Activated T-cell treated with anti-CD3 and anti-CD28 coated beads, Interleukin-2, amount 50 U/mL, for 72 hours (primary cell): Measurements from ENCODE around the gene MYLK. TPM values are rescaled to one million over a fixed set of nuclear protein-coding genes. Genes with fewer than 3 reads are reported as not detected.
A peak's percentile ranks its signal among the peaks of the same experiment; 100 is the strongest.
"Not testable (repeated sequence)": the region's sequence is repeated elsewhere in the genome, so short reads cannot be mapped to it uniquely, and the experiment has no call there.

ENCODE experiments used
- ATAC-seq, 2 donors: fragments of 150-1000 bp; cut with Tn5 transposase; replicated peaks in 1 of 2; 2 replicates each; pipeline ENCODE4 v1.10.0; 2021; ENCODE audit warnings: moderate library complexity in 2 of 2, mild to moderate bottlenecking in 1 of 2
- DNase-seq, 2 donors: peaks; one replicate each; pipeline ENCODE4 v3.0.0; 2021 to 2022; ENCODE audit warnings: mixed read lengths in 1 of 2
- H3K27ac Mint-ChIP-seq: one replicate; pipeline ENCODE4 v1.8.0; 2022; ENCODE audit warnings: mild to moderate bottlenecking, moderate library complexity, mixed read lengths
- H3K27me3 Mint-ChIP-seq: one replicate; pipeline ENCODE4 v1.8.0; 2022; ENCODE audit warnings: low read depth, mixed read lengths
- H3K36me3 Mint-ChIP-seq, 2 donors: one replicate each; pipeline ENCODE4 v1.8.0; 2022; ENCODE audit warnings: mixed read lengths in 2 of 2, mild to moderate bottlenecking in 1 of 2; ENCODE audit not compliant: insufficient read depth in 2 of 2
- H3K4me1 Mint-ChIP-seq: one replicate; pipeline ENCODE4 v1.8.0; 2022; ENCODE audit warnings: low read depth, mixed read lengths
- H3K4me3 Mint-ChIP-seq, 2 donors: one replicate each; pipeline ENCODE4 v1.8.0; 2022; ENCODE audit warnings: mild to moderate bottlenecking in 2 of 2, mixed read lengths in 2 of 2, moderate library complexity in 2 of 2
- H3K9me3 Mint-ChIP-seq, 2 donors: one replicate each; pipeline ENCODE4 v1.8.0; 2022; ENCODE audit warnings: mixed read lengths in 2 of 2
- total RNA-seq, 2 donors: library from RNA; stranded (reverse); gene quantifications; one replicate each; pipeline ENCODE4 v1.2.3, GENCODE V29; 2022

Gene MYLK
- total RNA-seq, 2 donors from 2014 or later, result not detected

DNA sequence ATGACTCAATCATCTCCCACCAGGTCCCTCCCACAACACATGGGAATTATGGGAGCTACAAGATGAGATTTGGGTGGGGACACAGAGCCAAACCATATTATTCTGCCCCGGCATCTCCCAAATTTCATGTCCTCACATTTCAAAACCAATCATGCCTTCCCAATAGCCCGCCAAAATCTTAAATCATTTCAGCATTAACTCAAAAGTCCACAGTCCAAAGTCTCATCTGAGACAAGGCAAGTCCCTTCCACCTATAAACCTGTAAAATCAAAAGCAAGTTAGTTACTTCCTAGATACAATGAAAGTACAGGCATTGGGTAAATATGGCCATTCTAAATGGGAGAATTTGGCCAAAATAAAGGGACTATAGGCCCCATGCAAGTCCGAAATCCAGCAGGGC is 6.0 kb upstream of the MYLK start:
- ATAC-seq, H3K27ac Mint-ChIP-seq, H3K9me3 Mint-ChIP-seq, H3K4me3 Mint-ChIP-seq, DNase-seq, H3K4me1 Mint-ChIP-seq: not testable (repeated sequence)
- peaks cover 6 to 15% of the 10 kb centered on the region in 2 donors for H3K36me3 Mint-ChIP-seq
- H3K27me3 Mint-ChIP-seq, result peaks cover 16% of the 10 kb centered on the region

DNA sequence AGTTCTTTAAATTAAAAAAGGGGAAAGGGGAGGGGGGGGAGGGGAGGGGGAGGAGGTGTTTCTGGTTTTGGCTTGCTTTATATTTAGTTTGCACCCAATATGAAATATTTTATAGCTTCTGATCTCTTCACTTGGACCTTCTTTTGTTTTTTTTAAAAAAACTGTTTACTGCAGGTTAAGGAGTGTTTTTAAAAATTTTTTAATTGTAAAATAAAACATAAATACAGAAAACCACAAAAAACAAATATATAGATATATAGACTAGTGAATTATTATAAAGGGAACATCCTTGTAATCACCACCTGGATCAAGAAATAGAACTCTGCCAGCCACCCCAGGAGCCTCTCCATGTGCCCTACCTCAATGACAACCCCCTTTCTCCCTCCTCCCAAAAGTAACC is 861 bp upstream of the MYLK start:
- Mint-ChIP-seq H3K27ac (no peak overlapping the region), H3K9me3 (no peaks in the 10 kb centered on the region), H3K4me3 (peak overlapping the region in 1 of 2 donors; percentile 48), H3K27me3 (peaks cover 46% of the 10 kb centered on the region), H3K4me1 (peaks cover 9% of the 10 kb centered on the region), H3K36me3 (no peaks in the 10 kb centered on the region)
- ATAC-seq, result no peak
- DNase-seq, result no peak

DNA sequence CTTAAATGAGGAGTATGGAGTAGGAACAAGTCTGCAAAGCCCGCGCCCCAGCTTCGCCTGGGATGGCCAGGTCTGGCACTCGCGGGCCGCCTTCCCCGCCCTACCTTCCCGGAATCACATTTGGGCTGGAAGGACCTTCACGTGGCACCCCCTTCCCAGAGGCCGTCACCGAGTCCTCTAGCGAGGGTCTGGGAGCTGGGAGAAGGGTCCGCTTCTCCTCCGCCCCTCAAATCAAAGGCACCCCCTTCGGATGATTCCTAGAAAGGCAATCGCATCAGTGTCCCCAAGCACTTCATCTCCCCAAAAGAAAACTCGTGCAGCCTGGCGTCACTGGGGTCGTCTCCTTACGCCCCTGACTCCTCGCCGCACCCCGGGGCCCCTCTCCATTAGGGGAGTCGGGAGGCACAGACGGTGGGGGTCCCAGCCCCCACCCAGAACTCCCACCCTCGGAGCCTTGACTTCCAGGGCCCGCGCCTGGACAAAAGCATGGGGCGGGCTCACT is 380 bp downstream of the MYLK start:
- H3K27me3 Mint-ChIP-seq, result peaks cover 46% of the 10 kb centered on the region
- ATAC-seq, result no peak
- peaks cover 9% of the 10 kb centered on the region for H3K4me1 Mint-ChIP-seq
- H3K27ac Mint-ChIP-seq, result no peak overlapping the region
- H3K4me3 Mint-ChIP-seq, result peak overlapping the region; percentile 73
- DNase-seq, result peak in 1 of 2 donors; percentile 1
- H3K9me3 Mint-ChIP-seq, result no peaks in the 10 kb centered on the region
- no peaks in the 10 kb centered on the region for H3K36me3 Mint-ChIP-seq

DNA sequence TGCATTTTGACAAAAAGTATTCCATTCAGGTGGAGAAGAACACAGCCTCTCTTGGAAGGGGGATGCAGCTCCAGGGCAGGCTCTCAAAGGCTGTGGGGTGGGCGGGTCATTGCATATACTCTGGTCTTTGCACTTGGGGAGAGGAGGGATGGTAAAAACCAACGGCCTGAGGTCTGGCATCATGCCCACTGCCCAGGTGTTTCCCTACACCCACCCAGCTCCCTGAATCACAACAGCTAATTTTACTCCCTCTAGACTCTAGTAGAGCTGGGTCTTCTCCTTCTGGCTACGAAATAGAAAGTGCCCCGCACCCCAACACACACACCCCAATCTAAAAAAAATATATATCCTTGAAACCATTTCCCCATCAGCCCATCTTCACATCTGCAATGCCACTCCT is 1.0 kb downstream of the MYLK start:
- H3K9me3 Mint-ChIP-seq, result no peaks in the 10 kb centered on the region
- peaks cover 9% of the 10 kb centered on the region for H3K4me1 Mint-ChIP-seq
- ATAC-seq (no peak), DNase-seq (no peak)
- H3K4me3 Mint-ChIP-seq, result peak overlapping the region; percentile 73
- H3K36me3 Mint-ChIP-seq, result no peaks in the 10 kb centered on the region
- peaks cover 46% of the 10 kb centered on the region for H3K27me3 Mint-ChIP-seq
- H3K27ac Mint-ChIP-seq, result no peak overlapping the region

DNA sequence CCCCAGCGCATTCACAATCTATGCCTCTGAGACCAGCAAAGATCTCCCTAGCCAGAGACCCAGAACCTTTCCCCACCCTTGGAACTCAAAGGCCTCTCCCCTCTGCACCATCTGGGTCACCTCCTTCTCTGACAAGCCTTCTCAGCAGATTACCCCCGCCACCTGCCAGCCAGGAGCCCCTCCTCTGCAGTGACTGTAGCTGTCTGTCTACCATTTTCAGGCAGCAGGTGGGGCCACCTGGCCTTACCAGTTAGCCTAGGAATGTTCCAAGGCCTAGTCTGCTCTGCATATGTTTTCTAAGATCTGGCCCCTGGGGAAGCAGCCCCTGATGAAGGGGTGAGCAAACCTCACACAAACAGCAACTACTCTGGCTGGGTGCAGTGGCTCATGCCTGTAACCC is 2.4 kb downstream of the MYLK start:
- Mint-ChIP-seq H3K36me3 (no peaks in the 10 kb centered on the region), H3K4me1 (peaks cover 9% of the 10 kb centered on the region), H3K9me3 (no peaks in the 10 kb centered on the region), H3K27me3 (peaks cover 41% of the 10 kb centered on the region), H3K4me3 (no peak overlapping the region), H3K27ac (no peak overlapping the region)
- ATAC-seq, result no peak
- DNase-seq, result no peak

DNA sequence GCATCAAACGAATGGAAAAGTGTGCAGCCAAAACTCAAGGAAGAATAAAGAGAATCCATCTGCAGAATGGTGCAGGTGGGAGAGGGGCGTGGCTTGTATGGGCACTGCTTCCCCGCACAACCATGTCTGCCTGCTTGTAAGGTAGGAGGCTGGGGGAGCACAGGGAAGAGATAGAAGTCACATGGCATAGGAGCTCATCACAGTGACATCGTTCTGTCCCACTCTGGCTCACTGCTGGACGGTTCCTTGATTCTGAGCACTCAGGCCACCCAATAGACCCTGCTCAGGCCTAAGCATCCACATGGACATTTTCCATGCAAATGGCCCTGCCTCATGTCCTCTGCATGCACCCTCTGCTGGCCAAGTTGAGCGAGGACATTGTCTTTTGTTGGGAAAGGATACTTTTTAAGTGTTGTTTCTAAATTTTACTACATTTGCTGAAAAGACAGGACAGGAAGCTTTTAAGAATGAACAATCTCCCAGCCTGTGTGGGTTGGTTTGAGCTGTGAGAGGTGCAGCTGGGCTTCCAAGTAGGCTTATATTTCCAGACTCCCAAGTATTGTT is 3.1 kb downstream of the MYLK start:
- Mint-ChIP-seq H3K27ac (no peak overlapping the region), H3K4me3 (no peak overlapping the region), H3K36me3 (no peaks in the 10 kb centered on the region), H3K4me1 (peaks cover 9% of the 10 kb centered on the region), H3K9me3 (no peaks in the 10 kb centered on the region), H3K27me3 (peaks cover 37% of the 10 kb centered on the region)
- DNase-seq (no peak), ATAC-seq (no peak)

DNA sequence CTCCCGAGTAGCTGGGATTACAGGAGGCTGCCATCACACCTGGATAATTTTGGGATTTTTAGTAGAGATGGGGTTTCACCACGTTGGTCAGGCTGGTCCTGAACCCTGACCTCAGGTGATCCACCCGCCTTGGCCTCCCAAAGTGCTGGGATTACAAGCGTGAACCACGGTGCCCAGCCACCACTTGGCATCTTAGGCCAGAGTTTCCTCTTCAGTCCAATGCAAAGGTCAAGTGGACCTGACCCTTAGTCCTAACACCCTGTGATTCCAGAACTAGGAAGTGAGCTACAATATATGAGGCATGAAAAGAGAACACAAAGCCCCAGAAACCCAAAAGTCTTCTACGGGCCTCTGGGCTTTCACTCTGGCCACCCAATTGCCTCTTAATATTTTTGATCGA is 5.3 kb downstream of the MYLK start:
- H3K4me3 Mint-ChIP-seq, result no peak overlapping the region
- no peak for ATAC-seq
- no peaks in the 10 kb centered on the region for H3K36me3 Mint-ChIP-seq
- H3K9me3 Mint-ChIP-seq, result no peaks in the 10 kb centered on the region
- DNase-seq, result no peak
- peaks cover 8% of the 10 kb centered on the region for H3K4me1 Mint-ChIP-seq
- no peak overlapping the region for H3K27ac Mint-ChIP-seq
- H3K27me3 Mint-ChIP-seq, result peaks cover 28% of the 10 kb centered on the region

DNA sequence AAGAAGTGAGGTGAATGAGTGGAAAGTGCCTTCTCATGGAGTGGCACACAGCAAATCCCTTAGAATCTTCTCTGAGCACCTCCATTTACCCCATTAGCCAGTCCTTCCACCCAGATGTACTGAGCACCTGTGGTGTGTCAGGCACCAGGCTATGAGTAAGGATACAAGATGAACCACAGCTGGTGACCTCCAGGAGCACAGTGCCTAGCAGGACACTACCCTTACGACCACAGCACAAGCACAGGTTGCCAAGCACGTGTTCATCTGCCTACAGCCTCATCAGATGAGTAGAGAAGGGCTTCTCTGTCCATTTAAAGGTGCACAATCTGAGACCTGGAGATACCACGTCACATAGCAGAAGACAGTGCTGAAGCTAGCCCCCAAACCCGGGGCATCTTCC is 6.2 kb downstream of the MYLK start:
- H3K4me3 Mint-ChIP-seq, result no peak overlapping the region
- DNase-seq (no peak), ATAC-seq (no peak)
- no peaks in the 10 kb centered on the region for H3K4me1 Mint-ChIP-seq
- no peak overlapping the region for H3K27ac Mint-ChIP-seq
- no peaks in the 10 kb centered on the region for H3K9me3 Mint-ChIP-seq
- peaks cover 20% of the 10 kb centered on the region for H3K27me3 Mint-ChIP-seq
- no peaks in the 10 kb centered on the region for H3K36me3 Mint-ChIP-seq

DNA sequence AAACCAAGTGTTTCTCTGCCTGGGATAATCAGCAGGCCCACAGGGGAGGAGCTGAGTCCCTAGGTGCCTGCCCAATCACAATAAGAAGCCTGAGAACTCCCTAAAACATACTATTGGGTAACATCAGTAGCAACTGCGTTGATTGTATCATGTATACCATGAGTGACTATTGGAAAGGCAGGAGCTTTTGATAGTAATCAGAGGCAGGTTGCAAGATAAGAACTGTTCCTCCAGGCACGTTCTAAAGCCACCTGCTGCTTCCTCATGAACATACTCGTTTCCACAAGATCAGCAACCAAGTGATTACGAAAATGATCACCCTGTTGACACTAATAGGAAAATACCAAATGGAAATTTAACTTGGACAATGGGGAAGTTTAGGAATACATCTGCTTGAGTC is 6.7 kb downstream of the MYLK start:
- peaks cover 16% of the 10 kb centered on the region for H3K27me3 Mint-ChIP-seq
- ATAC-seq, result no peak
- no peak overlapping the region for H3K27ac Mint-ChIP-seq
- H3K9me3 Mint-ChIP-seq, result no peaks in the 10 kb centered on the region
- no peak overlapping the region for H3K4me3 Mint-ChIP-seq
- no peaks in the 10 kb centered on the region for H3K36me3 Mint-ChIP-seq
- DNase-seq, result no peak
- H3K4me1 Mint-ChIP-seq, result no peaks in the 10 kb centered on the region

DNA sequence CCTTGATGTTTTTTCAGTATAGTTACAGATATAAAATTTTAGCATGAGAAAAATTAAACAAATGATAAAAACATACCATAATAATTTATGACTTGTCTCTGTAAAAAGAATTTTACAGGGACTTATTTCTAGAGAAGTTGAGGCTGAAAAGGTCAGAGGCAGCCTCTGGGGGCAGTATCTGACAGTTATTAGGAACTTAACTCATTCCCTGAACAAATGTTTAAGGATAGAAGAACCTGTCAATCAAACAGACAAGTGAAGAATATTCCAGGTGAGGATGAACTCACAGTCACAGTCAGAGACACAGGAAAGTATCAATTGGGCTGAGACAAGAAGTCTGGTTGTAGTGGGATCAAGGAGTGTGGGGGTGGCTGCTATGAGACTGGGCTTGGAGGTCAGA is 7.3 kb downstream of the MYLK start:
- ATAC-seq, result no peak
- Mint-ChIP-seq H3K27ac (no peak overlapping the region), H3K4me1 (no peaks in the 10 kb centered on the region)

DNA sequence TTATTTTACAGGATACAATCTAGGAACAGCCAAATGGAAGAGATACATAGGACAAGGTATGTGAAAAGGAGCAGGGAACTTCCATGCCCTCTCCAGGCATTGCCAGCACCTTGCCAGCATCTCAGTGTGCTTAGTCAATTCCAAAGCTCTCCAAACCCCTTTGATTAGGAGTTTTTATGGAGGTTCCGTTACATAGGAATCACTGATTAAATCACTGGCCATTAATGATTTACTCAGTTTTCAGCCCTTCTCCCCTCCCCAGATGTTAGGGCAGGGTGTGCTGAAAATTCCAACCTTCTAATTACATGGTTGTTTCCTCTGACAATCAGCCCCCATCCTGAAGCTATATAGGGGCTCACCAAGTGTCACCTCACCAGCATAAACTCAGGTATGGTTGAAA is 11.5 kb downstream of the MYLK start:
- Mint-ChIP-seq H3K4me3 (no peak overlapping the region), H3K36me3 (no peaks in the 10 kb centered on the region), H3K27me3 (peaks cover 18% of the 10 kb centered on the region), H3K27ac (no peak overlapping the region), H3K9me3 (peaks cover 0 to 1% of the 10 kb centered on the region in 2 donors), H3K4me1 (peaks cover 5% of the 10 kb centered on the region)
- DNase-seq (no peak), ATAC-seq (no peak)

More for the DNA sequence above, 7.3 kb downstream of the MYLK start:
- no peak for DNase-seq
- Mint-ChIP-seq H3K9me3 (no peaks in the 10 kb centered on the region), H3K36me3 (no peaks in the 10 kb centered on the region), H3K27me3 (peaks cover 16% of the 10 kb centered on the region), H3K4me3 (no peak overlapping the region)

DNA sequence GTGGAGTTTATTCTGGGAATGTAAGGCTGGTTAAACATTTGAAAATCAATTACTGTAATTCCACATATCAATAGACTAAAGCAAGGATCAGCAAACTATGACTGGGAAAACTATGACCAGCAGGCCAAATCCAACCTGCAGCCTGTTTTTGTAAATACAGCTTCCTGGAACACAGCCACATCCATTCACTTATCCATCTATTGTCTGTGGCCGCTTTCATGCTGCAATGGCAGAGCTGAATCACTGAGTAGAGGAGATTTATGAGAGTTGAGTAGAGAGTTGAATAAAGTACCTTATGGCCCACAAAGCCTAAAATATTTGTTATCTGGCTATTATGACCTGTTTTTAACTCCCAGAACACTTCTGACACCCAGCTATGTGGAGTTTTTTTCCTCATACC is 12.2 kb downstream of the MYLK start:
- Mint-ChIP-seq H3K27me3 (peaks cover 18% of the 10 kb centered on the region), H3K27ac (no peak overlapping the region), H3K9me3 (peaks cover 0 to 1% of the 10 kb centered on the region in 2 donors), H3K4me1 (peaks cover 5% of the 10 kb centered on the region), H3K4me3 (no peak overlapping the region), H3K36me3 (no peaks in the 10 kb centered on the region)
- DNase-seq (no peak), ATAC-seq (no peak)

DNA sequence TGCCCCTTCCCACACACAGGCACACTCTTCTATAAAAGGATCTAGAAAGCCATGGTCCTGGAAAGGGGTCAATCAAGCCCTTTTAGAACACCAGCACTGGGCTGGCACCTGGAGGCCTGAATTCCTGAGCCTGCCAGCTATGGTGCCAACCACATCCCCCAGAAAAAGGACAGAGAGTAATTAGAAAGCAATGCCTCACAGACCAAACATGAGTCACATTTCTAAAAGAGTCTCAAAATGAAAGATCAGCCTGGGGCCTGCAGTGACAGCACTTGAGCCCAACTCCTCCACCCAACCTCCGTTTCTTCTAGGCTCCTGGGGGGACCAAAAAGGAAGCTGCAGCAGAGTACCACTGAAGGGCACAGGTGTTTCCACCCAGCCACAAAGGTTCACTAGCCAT is 14.1 kb downstream of the MYLK start:
- DNase-seq (peak in 1 of 2 donors; percentile 3), ATAC-seq (peak; percentile 65 to 76)
- H3K27ac Mint-ChIP-seq, result no peak overlapping the region
- peaks cover 5% of the 10 kb centered on the region for H3K4me1 Mint-ChIP-seq
- peaks cover 1 to 2% of the 10 kb centered on the region in 2 donors for H3K9me3 Mint-ChIP-seq
- H3K4me3 Mint-ChIP-seq, result no peak overlapping the region
- H3K27me3 Mint-ChIP-seq, result peaks cover 18% of the 10 kb centered on the region
- no peaks in the 10 kb centered on the region for H3K36me3 Mint-ChIP-seq

DNA sequence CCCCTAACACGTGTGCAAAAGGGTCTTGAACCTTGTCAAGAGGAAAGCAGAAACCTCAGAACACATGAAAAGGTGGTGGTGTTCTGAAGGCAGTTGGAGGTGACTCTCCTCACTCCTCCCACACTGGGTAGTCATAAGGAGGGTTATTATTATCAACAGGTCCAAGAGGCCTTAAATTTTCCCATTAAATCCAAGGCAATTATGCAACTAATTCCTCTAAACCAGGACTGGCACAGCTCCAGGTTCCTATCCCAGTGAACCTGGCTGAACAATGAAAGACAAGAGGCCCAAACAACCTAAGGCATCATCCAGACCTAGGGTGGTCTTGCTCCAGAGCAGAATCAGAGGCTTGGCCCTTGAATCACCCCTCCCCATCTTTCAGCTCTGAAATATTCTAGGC is 15.0 kb downstream of the MYLK start:
- no peak for DNase-seq
- Mint-ChIP-seq H3K27me3 (peaks cover 18% of the 10 kb centered on the region), H3K27ac (no peak overlapping the region), H3K9me3 (peaks cover 2 to 3% of the 10 kb centered on the region in 2 donors), H3K4me1 (peaks cover 5% of the 10 kb centered on the region), H3K4me3 (no peak overlapping the region), H3K36me3 (no peaks in the 10 kb centered on the region)
- ATAC-seq, result no peak
